Loucy (cell line): ENCODE data around the gene GPR156.

Experiments used
- H2AFZ ChIP-seq: fragments of 200-600 bp; sonication (generic); 2 replicates; pipeline ENCODE4 v1.6.0; 2016; ENCODE audit warnings: antibody characterized with exemption, mild to moderate bottlenecking, low read length, moderate library complexity
- H3F3A ChIP-seq: fragments of 200-600 bp; 2 replicates; pipeline ENCODE4 v1.6.0; 2016; ENCODE audit warnings: antibody characterized with exemption, low read depth, mild to moderate bottlenecking
- H3K27me3 ChIP-seq: fragments of 200-600 bp; sonication (generic); 2 replicates; pipeline ENCODE4 v1.6.1; 2014; ENCODE audit warnings: low read length, mild to moderate bottlenecking; ENCODE audit not compliant: insufficient read depth, poor library complexity, severe bottlenecking
- H3K36me3 ChIP-seq: fragments of 200-600 bp; sonication (generic); 2 replicates; pipeline ENCODE4 v1.6.1; 2016; ENCODE audit warnings: low read length; ENCODE audit not compliant: insufficient read depth
- H3K4me1 ChIP-seq: fragments of 200-600 bp; sonication (generic); 2 replicates; pipeline ENCODE4 v1.5.1; 2014; ENCODE audit warnings: low read length, mild to moderate bottlenecking; ENCODE audit not compliant: insufficient read depth, poor library complexity, severe bottlenecking
- H3K4me2 ChIP-seq: fragments of 200-600 bp; sonication (generic); 2 replicates; pipeline ENCODE4 v1.6.0; 2014; ENCODE audit warnings: antibody characterized with exemption, low read length, low read depth, mild to moderate bottlenecking; ENCODE audit not compliant: poor library complexity, severe bottlenecking
- H3K4me3 ChIP-seq: fragments of 200-600 bp; sonication (generic); 2 replicates; pipeline ENCODE4 v1.5.1; 2014; ENCODE audit warnings: low read length, mild to moderate bottlenecking, mixed read lengths; ENCODE audit not compliant: poor library complexity, severe bottlenecking
- H3K79me2 ChIP-seq: fragments of 200-600 bp; sonication (generic); 2 replicates; pipeline ENCODE4 v1.6.1; 2014; ENCODE audit warnings: low read length; ENCODE audit not compliant: insufficient read depth
- H3K9ac ChIP-seq: fragments of 200-600 bp; sonication (generic); 2 replicates; pipeline ENCODE4 v1.6.0; 2014; ENCODE audit warnings: mild to moderate bottlenecking, low read depth, low read length, moderate library complexity; ENCODE audit not compliant: poor library complexity, severe bottlenecking
- H3K9me2 ChIP-seq: fragments of 200-600 bp; sonication (generic); replicated peaks from 2 replicates; pipeline ENCODE4 v1.6.1; 2016; ENCODE audit warnings: low read depth, low read length, mixed read lengths
- H3K9me3 ChIP-seq: fragments of 200-600 bp; sonication (generic); 2 replicates; pipeline ENCODE4 v1.6.1; 2014; ENCODE audit warnings: mild to moderate bottlenecking, antibody characterized with exemption, low read length, low read depth; ENCODE audit not compliant: insufficient read depth
- H4K20me1 ChIP-seq: fragments of 200-600 bp; sonication (generic); 2 replicates; pipeline ENCODE4 v1.6.0; 2014; ENCODE audit warnings: antibody characterized with exemption, low read length, mild to moderate bottlenecking; ENCODE audit not compliant: insufficient read depth, poor library complexity, severe bottlenecking
- CTCF ChIP-seq: fragments of 200-600 bp; sonication (generic); conservative IDR thresholded peaks from 2 replicates; pipeline ENCODE4 v1.5.1; 2014; ENCODE audit warnings: mild to moderate bottlenecking, antibody characterized with exemption, low read length
- EZH2phosphoT487 ChIP-seq: fragments of 200-600 bp; IDR thresholded peaks from 2 replicates; pipeline ENCODE4 v1.6.1; 2018; ENCODE audit warnings: antibody characterized with exemption, mild to moderate bottlenecking, moderate library complexity, borderline replicate concordance

Gene GPR156

GRCh38 chr3:120182613-120183511 is 102.2 kb downstream of the GPR156 start:
- Histone ChIP-seq H3F3A (no peaks in the 10 kb centered on the region), H3K9me2 (no peaks in the 10 kb centered on the region), H4K20me1 (no peaks in the 10 kb centered on the region), H3K4me3 (no peak overlapping the region), H3K79me2 (no peaks in the 10 kb centered on the region), H3K9me3 (no peaks in the 10 kb centered on the region), H3K4me1 (no peaks in the 10 kb centered on the region), H3K36me3 (no peaks in the 10 kb centered on the region), H2AFZ (no peak overlapping the region), H3K9ac (no peak overlapping the region), H3K4me2 (no peak overlapping the region), H3K27me3 (no peaks in the 10 kb centered on the region)
- TF ChIP-seq EZH2phosphoT487, result no peak
- TF ChIP-seq CTCF, result peak; percentile 55

- Histone ChIP-seq H3F3A (no peaks in the 10 kb centered on the region), H3K36me3 (no peaks in the 10 kb centered on the region), H4K20me1 (no peaks in the 10 kb centered on the region), H2AFZ (no peak overlapping the region), H3K9me2 (no peaks in the 10 kb centered on the region), H3K9me3 (no peaks in the 10 kb centered on the region), H3K79me2 (no peaks in the 10 kb centered on the region), H3K9ac (no peak overlapping the region), H3K27me3 (no peaks in the 10 kb centered on the region), H3K4me1 (no peaks in the 10 kb centered on the region), H3K4me3 (no peak overlapping the region), H3K4me2 (no peak overlapping the region)
- peak; percentile 37; the same call in 1 of the 2 replicates for TF ChIP-seq CTCF
- no peak for TF ChIP-seq EZH2phosphoT487
These were observed 103.4 kb downstream of the GPR156 start for GRCh38 chr3:120181632-120182031.

GRCh38 chr3:120180731-120181412 is 104.2 kb downstream of the GPR156 start:
- Histone ChIP-seq H3K4me2 (no peak overlapping the region), H3K9me2 (no peaks in the 10 kb centered on the region), H3K9me3 (no peaks in the 10 kb centered on the region), H3K79me2 (no peaks in the 10 kb centered on the region), H2AFZ (no peak overlapping the region), H3F3A (no peaks in the 10 kb centered on the region), H3K9ac (no peak overlapping the region), H4K20me1 (no peaks in the 10 kb centered on the region), H3K27me3 (no peaks in the 10 kb centered on the region), H3K36me3 (no peaks in the 10 kb centered on the region), H3K4me3 (no peak overlapping the region), H3K4me1 (no peaks in the 10 kb centered on the region)
- TF ChIP-seq EZH2phosphoT487 (no peak), CTCF (no peak)
